Lower leg skin (tissue), 4 donors: ENCODE results near the gene KIFAP3. TPM values are rescaled to one million over a fixed set of nuclear protein-coding genes. Genes with fewer than 3 reads are reported as not detected.
"Not testable (repeated sequence)": the region's sequence is repeated elsewhere in the genome, so short reads cannot be mapped to it uniquely, and the experiment has no call there.

Experiments
- DNase-seq, 2 donors: peaks; one replicate each; pipeline ENCODE4 v3.0.0-alpha.2; 2019; ENCODE audit warnings: low spot score in 2 of 2
- H3K4me3 ChIP-seq: fragments of 200-600 bp; sonication (generic); 2 replicates; pipeline ENCODE4 v1.5.1; 2017; ENCODE audit warnings: mild to moderate bottlenecking, low read depth; ENCODE audit not compliant: poor library complexity, severe bottlenecking
- CTCF ChIP-seq, 3 donors: fragments of 450-650 bp; IDR thresholded peaks; one replicate each; pipeline ENCODE4 v1.5.1; 2016; ENCODE audit warnings: antibody characterized with exemption in 3 of 3, mild to moderate bottlenecking in 3 of 3, moderate library complexity in 2 of 3
- POLR2A ChIP-seq, 2 donors: fragments of 450-650 bp; IDR thresholded peaks; one replicate each; pipeline ENCODE4 v1.6.1; 2016 to 2017; ENCODE audit warnings: antibody characterized with exemption in 2 of 2, mild to moderate bottlenecking in 1 of 2, moderate library complexity in 1 of 2
- WGBS, 2 donors: methylation state at CpG; one replicate each; pipeline ENCODE4 v1.1.5; 2018; 5-methylcytosine and 5-hydroxymethylcytosine counted together
- intact Hi-C: fragments of 100-400 bp; cut with DNase I; formaldehyde crosslinking; loops from one replicate; pipeline ENCODE4 v1.15.0; 2023; ENCODE audit warnings: low total_unique reads
- total RNA-seq, 4 donors: library from RNA; depleted of rRNA; stranded (reverse); fragments of >200 nt; gene quantifications; one replicate each; pipeline ENCODE4 v1.1.0, GENCODE V29; 2016

Gene KIFAP3
- total RNA-seq, result 10 to 100 TPM; 17.6 to 24.2 (median 21.9) TPM

GRCh38 chr1:170074250-170075157 is at the start of gene KIFAP3:
KIFAP3 (minus strand) TSS chr1:170074695; CDS start chr1:170074467, 228 bp downstream.
- WGBS, 2 donors, result 0 to 1% methylated on average over 31 to 36 of the region's 39 CpGs
- intact Hi-C loops, result no loop called here
- no peak for TF ChIP-seq POLR2A (IDR thresholded peaks at IDR 0.05)
- no peak for TF ChIP-seq CTCF (IDR thresholded peaks at IDR 0.05)

GRCh38 chr1:170122366-170122765 is 47.9 kb upstream of the KIFAP3 start:
- TF ChIP-seq CTCF (IDR thresholded peaks at IDR 0.05), result no peak
- no peak for TF ChIP-seq POLR2A (IDR thresholded peaks at IDR 0.05)

More at GRCh38 chr1:170074250-170075157, at the start of gene KIFAP3:
- peak within 1 kb of the TSS; percentile 89 for H3K4me3 ChIP-seq
- DNase-seq, result peak; percentile 96 to 99

GRCh38 chr1:170114906-170115305 is 40.4 kb upstream of the KIFAP3 start:
- intact Hi-C loops, result no loop called here
- no peak overlapping the region for H3K4me3 ChIP-seq
- 80 to 81% methylated on average over 2 of the region's 2 CpGs for WGBS, 2 donors
- no peak for TF ChIP-seq CTCF (IDR thresholded peaks at IDR 0.05)
- TF ChIP-seq POLR2A (IDR thresholded peaks at IDR 0.05), result no peak
- no peak for DNase-seq

More at GRCh38 chr1:170122366-170122765, 47.9 kb upstream of the KIFAP3 start:
- intact Hi-C loops, result no loop called here
- 93 to 94% methylated on average over 6 of the region's 6 CpGs for WGBS, 2 donors
- no peak for DNase-seq
- no peak overlapping the region for H3K4me3 ChIP-seq

GRCh38 chr1:170113140-170113539 is 38.6 kb upstream of the KIFAP3 start:
- H3K4me3 ChIP-seq, DNase-seq, intact Hi-C loops: not testable (repeated sequence)
- 79 to 92% methylated on average over 8 of the region's 8 CpGs for WGBS, 2 donors

- 19 to 28% methylated on average over 4 of the region's 4 CpGs for WGBS, 2 donors
- no peak overlapping the region for H3K4me3 ChIP-seq
- TF ChIP-seq POLR2A (IDR thresholded peaks at IDR 0.05) (no peak), CTCF (IDR thresholded peaks at IDR 0.05) (no peak)
- DNase-seq, result no peak
- intact Hi-C loops, result no loop called here
These were observed 23.0 kb upstream of the KIFAP3 start for GRCh38 chr1:170097449-170097948.

GRCh38 chr1:170096806-170097340 is 22.4 kb upstream of the KIFAP3 start:
- DNase-seq, result no peak
- WGBS, 2 donors, result 69 to 71% methylated on average over 4 of the region's 4 CpGs
- H3K4me3 ChIP-seq, result no peak overlapping the region
- no peak for TF ChIP-seq CTCF (IDR thresholded peaks at IDR 0.05)
- no peak for TF ChIP-seq POLR2A (IDR thresholded peaks at IDR 0.05)
- intact Hi-C loops, result no loop called here
